ENCODE measurements around the gene USP46. TPM values are rescaled to one million over a fixed set of nuclear protein-coding genes. Genes with fewer than 3 reads are reported as not detected.

USP46 gene, protein sequence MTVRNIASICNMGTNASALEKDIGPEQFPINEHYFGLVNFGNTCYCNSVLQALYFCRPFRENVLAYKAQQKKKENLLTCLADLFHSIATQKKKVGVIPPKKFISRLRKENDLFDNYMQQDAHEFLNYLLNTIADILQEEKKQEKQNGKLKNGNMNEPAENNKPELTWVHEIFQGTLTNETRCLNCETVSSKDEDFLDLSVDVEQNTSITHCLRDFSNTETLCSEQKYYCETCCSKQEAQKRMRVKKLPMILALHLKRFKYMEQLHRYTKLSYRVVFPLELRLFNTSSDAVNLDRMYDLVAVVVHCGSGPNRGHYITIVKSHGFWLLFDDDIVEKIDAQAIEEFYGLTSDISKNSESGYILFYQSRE
- total RNA-seq, result 6.1 and 7.3 TPM in 2 replicates

DNA sequence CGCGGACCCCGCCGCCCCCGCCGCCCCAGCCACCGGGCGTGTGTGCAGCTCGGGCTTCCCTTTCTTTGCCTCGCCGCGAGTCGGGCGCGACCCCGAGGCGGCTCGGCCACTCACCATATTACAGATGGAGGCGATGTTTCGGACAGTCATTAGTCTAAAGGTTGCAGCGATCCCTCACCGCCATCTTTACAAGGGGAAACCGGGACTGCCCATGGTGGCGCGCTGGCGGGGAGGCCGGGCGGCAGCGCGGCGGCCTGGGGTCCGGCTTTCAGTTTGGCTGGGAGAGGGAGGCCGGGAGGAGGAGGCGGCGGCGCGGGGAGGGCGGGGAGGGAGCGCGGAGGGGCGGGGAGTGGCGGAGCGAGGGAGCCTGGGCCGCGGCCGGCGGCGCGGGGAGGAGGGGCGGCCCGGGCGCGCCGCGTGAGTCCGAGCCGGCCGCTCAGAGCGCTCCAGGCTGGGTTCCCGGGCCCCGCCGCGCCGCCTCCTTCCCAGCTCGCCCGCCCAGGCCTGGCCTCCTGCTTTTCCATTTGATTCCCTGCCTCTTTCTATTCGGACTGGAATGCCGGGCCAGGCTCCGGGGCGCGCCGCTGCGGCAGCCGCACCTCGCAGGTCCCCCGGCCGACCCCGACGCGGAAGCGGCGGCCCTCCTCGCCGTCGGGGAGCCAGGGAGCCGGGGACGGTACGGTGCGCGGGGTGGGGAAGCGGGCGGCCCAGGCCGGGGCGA lies at the start of gene USP46:
Gene USP46 (minus strand): TSS at position 301 of the 721 bp plus-strand sequence. CDS start 151 bp downstream, at position 150.

Other genes starting within 250 kb of the USP46 start
- 4.8 and 7.5 TPM in 2 replicates for gene ERVMER34-1, start 92.1 kb upstream of the USP46 start, total RNA-seq
- gene RASL11B, start 203.0 kb upstream of the USP46 start, total RNA-seq, result 1.6 and 3.1 TPM in 2 replicates